GM21786 (cell line): ENCODE results near the gene CRTC1.

Source experiments
- ATAC-seq: cut with Tn5 transposase; IDR thresholded peaks from one replicate; pipeline ENCODE4 v1.9.1; 2021; ENCODE audit not compliant: unreplicated experiment

The CRTC1 gene

DNA sequence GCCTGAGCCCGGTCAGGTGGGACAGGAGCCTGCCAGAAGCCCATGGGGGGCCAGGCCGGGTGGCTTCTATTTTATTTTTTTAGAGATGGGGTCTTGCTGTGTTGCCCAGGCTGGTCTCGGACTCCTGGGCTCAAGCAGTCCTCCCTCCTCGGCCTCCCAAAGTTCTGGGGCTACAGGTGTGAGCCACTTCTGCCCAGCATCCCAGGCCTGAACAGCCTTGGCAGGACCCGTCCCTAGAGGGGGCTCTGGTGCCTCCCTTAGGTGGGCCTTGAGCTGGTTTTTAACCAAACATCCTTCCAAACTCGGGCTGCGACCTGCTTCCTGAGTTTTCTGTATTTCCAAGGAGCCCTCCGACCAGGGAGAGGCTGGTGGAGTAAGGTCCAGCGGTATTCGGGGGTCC is 97.2 kb downstream of the CRTC1 start:
- ATAC-seq = no peak

DNA sequence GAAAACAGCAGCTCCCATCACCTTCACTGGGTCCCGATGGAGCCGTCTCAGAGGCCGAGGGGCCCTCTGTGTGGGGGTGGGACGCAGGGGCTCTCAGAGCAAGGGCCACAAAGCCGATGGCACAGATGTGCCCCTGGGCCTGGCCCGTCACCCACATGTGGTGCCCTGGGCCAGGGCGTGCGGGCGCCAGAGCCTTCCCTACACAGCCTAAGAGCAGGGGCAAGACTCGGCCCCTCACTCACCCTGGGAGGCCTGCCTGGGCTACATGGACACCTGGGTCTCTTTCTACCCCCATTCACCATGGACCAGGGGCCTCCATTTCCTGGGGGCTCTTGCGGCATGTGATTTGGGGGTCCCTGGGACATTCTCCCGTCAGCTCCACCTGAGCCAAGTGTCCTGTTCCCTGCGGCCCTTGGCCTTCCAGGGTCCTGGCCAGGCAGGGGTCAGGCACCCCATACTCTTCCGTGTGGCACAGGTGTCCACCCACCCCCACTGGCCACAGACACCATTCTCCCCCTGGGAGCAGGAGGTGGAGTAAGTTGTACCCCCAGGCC is 97.6 kb downstream of the CRTC1 start:
- ATAC-seq = no peak

DNA sequence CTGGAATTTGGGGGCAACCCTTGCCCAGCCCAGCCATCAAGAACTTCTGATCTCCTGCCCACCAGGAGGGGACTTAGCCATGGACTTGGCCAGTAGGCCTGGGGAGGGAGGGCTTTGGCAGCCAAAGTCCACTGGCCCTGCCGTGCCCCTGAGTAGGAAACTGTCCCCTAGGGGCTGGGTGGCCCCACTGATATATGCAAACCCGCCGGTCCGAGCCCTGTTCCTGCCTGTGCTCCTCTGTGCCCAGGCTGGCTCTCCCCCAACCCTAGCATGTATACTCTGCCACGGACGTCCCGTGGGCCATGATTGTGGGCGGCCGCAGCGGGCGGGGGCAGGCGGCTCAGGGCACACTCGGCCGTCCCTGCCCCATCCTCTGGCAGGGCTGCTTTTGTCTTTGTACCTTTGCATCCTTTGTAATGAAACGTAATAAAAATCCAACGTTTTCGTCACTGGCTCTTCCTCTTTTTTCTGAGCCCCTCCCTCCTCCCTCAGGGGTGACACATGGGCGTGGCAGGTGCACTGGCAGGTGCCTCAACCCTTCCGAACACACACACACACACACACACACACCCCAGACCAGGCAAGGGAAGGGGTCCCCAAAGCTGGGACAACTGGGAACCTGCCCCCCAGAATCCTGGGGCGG is 98.5 kb downstream of the CRTC1 start:
- ATAC-seq = no peak

DNA sequence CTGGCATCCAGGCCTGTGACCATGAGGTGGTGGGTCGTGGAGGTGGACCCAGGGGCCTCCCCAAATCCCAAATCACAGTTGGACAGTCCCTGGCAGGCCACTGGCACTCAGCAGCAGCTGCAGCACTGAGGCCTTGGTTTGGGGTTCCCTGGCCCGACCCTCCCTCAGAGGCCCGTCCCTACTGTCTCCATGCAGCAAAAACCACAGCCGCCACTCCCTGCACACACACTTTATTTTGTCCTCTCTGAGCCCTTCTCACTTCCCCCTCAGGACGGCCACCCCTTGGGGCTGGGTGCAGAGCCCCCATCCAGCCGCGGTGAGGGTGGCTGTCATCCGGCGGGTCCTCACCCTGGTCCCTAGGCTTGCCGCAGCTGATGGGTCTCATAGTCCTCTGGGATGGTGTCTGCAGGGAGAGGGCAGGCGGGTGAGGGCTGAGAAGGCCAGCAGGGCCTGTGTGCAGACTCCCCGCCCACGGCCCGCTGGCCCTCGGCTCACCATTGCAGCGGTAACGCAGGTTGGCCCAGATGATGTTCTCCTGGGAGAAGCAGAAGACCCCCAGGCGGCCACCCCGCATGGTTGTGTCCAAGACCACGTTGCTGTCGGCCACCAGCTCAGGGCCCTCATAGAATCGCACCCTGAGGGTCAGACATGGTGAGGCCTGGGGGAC is 99.2 kb downstream of the CRTC1 start:
- ATAC-seq = no peak

DNA sequence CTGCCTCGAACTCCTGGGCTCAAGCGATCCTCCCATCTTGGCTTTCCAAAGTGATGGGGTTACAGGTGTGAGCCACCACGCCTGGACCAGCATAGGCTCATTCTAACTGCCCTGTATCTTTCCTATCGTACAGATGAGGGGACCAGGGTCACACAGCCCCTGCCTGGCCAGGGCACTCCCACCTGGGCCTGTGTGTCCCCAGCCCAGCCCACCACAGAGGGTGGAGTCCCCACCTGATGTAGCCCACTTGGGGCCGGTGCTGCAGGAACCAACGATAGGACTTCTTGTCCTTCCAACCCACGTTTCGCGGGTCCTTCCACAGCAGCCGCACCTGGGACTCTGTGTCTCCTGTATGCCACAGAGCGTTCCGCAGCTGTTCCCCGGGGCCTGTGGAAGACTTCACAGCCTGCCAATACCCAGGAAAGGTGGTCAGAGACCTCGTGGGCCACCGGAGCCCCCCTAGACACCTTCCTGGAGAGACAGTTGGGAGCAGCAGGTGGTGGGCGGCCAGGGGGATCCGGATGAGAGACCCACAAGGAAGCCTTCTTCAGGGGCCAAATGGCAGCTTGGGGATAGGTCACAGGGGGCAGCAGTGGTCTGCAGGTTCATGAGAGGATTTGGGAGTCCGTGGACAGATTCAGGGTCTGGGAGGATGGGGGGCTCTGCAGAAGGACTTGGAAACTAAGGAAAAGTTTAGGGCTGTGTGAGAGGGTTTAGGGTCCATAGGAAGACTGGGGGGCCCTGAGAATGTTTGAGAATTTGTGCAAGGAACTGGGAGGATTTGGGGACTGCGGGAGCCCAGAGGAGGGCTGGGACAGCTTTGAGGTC is 100.7 kb downstream of the CRTC1 start:
- ATAC-seq = no peak

DNA sequence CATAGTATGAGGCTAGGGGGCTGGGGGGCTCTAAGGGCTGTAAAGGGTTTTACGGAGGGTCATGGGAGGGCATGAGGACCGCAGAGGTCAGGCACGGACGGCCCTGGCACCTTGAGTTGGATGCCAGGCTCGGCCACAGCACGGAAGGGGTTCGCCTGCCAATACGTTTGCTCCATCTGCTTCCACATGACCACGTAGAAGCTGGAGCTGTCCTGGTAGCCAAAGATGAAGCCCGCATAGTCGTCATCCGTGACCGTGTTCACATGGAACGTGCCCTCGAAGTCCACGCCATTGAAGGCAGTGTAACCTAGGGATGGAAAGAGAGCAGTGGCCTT is 101.3 kb downstream of the CRTC1 start:
- no peak for ATAC-seq

DNA sequence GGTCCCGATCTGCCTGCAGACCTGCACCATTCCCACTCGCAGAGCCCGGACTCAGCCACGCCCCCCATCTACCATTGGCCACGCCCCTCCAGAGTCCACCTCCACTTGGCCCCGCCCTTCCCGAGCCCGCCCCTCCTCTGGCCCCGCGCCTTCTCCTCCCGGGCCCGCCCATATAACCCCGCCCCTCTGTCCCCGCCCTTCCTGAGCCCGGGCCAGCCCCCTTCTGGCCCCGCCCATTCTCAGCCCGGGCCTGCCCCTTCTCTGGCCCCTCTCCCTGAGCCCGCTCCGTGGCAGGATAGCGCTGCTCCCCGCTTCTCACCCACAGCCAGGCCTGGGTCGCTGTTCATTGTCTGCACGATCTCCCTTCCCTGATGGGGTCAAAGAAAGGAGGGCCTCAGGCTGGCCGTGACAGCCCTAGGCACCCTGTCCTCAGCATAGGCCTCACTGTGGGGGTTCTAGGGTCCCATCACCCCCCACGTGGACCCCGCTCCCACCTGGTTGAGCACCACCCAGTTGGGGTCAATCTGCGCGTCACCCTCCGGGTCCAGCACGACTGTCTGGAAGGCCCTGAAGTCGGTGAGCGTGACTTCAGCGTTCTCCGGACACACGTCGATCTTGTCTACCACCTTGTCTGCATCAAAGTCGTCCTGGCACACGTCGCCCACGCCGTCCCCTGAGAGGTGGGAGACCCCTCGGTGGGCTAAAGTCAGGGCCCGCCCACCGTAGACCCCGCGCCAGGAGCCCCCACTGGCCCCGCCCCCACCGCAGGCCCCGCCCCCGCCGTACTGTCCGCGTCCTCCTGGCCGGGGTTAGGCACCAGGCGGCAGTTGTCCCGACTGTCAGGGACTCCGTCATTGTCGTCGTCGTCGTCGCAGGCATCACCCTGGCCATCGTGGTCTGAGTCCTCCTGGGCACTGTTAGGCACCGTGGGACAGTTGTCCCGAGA is 102.0 kb downstream of the CRTC1 start:
- ATAC-seq = no peak

DNA sequence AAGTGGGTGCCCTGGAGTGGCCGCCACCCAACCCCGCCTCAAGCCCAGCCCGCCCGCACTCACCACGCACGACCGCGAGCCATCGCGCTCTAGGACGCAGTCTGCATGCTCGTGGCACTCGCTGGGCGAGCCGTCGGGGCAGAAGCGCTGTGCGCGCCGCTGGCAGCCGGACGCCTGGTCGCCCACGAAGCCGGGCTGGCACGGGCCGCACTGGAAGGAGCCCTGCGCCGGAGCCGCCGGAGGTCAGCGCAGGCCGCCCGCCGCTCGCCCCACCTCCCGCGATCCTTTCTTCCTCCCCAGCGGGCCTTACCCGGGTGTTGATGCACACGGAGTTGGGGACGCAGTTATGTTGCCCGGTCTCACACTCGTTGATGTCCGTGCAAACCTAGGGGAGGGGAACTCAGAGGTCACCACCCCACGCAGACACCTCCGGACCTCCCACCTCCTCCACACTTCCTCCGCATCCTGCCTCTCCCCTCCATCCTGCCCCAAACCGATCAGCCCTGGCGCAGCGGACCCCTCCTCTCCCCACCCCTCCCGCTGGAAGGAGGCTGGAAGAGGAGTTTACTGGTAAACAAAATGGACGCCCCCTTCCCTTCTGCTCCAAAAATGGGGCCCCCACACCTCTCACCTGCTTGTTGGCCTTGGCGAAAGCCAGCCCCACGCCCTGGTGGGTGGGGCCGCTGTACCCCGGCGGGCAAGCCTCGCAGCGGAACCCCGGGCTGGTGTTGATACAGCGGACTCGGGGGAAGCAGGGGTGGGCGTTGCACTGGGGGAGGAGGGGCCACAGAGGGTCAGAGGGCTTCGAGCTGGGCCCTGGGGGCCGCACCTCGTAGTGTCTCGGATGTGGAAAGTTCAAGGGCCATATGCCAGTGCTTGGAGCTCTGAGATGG is 105.3 kb downstream of the CRTC1 start:
- ATAC-seq = no peak

DNA sequence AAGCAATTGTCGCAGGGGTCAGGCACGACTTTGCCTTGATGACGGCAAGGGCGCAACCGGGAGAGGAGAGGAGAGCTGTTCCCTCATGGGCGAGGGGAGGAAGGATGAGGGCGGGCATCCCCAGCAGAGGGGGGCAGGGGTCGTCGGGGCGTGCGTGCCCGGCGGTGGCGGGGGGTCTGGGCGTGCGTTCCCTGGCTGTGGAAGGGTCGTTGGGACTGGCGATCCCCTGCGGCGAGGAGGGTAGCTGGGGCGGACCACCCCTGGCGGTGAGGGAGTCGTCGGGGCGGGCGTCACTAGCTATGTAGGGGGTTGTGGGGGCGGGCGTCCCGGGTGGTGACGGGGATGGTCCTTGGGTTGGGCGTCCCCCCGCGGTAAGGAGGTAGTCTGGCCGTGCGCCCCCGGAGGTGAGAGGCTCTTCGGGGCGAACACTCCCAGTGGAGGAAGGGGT is 106.0 kb downstream of the CRTC1 start:
- ATAC-seq = no peak

DNA sequence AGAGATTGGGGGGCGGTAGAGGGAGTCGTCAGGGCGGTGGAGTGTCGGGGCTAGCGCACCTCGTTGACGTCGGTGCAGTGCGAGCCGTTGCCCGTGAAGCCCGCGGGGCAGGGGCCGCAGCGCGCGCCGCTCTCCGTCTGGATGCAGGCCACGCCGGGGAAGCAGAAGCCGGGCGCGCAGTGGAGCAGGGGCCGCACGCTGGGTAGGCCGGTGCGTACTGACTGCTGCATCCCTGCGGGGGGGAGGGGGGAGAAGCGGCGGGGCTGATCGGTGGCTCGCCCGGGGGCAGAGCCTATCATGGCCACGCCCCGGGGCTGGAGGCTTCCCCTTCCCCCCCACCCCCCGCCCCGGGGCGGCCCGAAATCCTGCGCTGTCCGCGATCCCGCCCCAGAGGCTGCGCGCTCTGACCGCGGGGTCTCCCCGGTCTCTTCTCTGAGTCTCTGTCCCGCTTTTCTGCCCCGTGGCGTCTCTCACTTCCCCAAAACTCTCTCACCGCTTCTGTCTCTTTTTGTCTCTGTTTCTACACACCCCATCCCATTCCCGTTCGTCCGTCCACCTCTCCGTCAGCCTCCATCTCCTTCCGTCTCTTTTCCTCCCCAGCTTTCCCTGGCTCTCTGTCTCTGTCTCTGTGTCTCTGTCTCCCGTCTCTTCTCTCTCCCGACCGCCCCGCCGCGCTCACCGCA is 106.5 kb downstream of the CRTC1 start:
- no peak for ATAC-seq

DNA sequence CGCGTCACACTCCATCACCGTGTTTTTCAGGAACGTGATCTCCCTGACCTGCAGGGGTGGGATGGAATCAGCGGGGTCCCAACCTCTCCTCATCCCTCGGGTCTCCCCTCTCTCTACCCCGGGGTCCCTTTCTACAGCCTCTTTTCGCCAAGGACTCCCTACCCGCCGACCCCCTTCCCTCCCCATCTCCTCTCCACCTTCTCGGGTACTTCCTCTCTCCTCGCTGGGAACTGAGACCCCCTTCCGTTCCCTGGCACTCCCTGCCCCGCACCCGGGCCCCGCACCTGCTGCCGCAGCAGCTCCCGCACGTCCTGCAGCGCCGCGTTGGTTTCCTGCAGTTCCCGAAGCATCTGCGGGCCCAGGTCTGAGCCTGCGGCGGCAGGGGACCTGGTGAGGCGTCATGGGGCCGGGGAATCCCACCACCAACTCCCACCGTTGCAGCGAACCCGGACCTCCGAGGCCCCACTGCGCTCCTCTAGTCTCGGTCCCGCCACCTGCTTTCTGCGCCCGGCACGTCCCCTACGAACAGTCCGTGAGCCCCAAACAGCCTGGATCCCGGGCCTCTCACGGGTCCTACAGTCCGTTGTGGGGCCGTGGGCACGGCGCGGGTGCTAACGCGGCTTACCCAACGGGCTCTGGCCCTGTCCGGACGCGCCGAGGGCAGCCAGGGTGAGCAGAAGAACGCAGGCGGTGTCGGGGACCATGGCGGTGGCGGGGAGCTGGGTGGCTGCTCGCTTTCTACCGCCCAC is 107.3 kb downstream of the CRTC1 start, which contains the start of gene COMP:
Gene COMP (minus strand): TSS at position 740 of the 749 bp plus-strand sequence. CDS start 36 bp downstream, at position 704.
- no peak for ATAC-seq

DNA sequence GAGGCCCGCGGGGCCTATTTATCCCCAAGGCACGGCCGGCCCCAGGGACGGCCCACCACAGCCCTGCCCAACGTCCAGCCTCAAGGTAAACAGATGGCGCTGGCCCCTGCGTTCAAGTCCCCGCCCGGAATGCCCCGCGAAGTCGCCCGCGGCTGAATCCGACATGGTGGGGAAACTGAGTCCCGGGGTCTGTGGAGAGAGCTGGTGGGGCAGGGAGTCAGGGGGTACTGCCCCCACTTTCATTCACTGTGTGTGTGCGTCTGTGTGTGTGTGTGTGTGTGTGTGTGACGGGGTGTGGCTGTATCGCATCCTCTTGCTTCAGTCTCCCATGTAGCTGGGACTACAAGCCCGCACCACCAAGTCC is 107.8 kb downstream of the CRTC1 start:
- no peak for ATAC-seq

DNA sequence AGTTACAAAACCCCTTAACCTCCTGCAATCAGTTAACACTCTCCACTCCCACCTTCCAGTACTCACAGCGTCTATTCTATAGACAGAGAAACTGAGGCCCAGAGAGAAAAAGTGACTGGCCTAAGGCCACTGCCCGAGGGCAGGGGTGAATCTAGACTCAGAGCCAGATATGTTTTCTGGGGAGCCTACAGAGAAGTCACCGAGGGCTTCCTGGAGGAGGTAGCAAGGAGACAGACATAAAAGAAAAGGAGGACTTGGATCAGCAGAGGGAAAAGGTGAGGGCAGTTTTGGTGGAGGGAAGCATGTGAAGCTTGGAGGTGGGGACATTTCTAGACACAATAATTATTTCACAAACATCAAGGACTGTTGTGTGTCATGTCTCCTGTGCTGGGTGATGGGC is 109.2 kb downstream of the CRTC1 start:
- no peak for ATAC-seq

DNA sequence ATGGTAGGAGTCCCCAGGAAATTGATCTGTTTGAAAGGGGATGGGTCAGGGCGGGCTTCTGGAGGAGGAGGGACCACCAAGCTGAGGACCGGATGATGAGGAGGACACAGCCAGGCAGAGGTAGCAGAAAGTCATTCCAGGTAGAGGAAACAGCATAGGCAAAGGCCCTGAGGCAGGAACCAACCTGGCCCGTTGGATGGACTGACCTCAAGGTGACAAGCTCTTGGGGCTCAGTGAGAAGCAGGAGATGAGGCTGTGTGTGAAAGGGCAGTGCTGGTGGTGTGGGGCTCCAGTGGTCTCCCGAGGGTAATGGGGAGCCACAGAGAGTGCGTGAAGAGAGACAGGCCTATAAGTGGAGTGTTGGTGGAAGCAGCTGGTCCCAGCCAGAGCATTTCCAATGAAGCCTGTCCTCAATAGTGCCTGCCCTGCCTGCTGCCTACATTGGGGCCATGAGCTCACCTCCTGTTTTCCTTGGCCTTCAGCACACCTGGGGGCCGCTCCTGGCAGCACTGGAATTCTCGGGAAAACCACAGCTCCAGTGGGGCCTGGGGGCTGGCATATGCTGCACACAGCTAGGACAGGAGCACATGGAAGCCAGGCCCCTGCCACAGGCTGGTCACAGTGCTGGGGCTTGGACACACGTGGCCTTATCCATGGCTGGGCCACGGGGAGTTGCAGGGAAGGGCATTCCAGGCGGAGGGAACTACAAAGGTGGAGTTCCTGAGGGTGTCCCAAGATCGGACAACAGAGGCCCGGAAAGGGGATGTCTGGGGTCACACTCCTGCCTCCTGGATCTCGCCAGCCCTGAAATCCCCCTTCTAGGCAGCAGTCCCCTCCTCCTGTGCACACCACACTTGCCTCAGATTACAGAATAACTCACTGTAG is 109.9 kb downstream of the CRTC1 start:
- no peak for ATAC-seq

DNA sequence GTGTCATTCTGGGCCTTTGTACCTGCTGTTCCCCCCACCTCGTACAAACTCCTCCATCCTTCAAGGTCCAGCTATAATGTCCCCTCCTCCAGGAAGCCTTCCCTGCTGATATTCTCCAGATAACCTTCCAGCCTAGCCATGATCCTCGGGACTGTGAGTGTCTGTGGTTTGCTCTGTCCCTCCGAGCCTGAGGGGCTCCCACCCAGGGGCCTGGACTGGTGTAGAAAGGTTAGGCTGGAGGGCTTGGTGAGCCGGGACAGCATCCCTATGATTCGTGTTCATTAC is 110.5 kb downstream of the CRTC1 start:
- ATAC-seq = no peak

DNA sequence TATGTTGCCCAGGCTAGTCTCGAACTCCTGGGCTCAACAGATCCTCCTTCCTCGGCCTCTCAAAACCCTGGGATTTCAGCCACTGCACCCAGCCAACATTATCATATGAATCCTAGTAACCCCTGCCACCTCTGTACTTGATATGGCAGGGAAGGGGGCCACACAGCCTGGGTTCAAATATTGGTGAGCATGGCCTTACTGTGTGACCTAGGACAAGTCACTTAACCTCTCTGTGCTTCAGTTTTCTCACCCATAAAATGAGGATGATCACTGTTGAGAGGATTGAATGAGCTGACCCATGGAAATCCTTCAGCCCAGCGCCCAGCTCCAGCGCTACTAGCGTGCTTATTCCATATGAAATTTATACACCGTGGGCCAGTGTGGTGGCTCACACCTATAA is 111.2 kb downstream of the CRTC1 start:
- no peak for ATAC-seq

DNA sequence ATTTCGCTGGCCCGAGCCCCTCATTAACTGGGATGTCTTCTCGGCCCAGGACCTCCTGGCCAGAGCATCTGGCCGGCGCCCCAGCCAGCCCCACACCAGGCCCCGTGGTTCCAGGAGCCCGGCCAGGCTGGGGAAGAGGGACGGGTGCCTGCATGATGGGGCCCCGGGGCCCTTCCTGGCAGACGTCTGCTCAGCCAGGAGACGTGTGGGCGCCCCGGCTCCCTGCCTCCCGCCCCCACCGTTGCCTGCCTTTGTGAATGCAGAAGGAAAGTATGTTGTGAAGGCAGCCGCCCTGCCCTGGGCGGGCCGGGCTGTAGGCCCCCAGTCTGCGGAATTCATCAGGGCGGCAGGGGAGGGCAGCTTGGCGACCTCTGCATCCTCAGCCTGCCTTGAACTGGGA is 112.1 kb downstream of the CRTC1 start:
- no peak for ATAC-seq

DNA sequence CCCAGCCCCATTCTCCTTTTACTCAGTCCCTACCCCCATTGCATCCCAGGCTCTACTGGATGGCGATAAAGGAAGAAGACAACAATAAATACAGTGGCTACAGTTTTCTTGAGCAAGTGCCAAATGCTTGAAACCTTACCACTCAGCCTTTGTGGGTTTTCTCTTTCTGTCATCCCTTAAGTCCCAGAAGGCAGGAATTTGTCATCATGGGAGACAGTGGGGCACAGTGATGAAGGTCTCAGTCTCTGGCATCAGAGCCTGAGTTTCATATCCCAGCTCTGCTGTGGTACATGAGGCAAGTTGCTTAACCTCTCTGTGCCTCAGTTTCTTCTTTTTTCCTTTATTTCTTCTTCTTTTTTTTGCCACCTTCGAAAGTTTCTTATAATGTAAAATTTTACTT is 112.8 kb downstream of the CRTC1 start:
- ATAC-seq = no peak
